ENCODE results near the gene PHF20. TPM values are rescaled to one million over a fixed set of nuclear protein-coding genes. Genes with fewer than 3 reads are reported as not detected.

Gene PHF20
- total RNA-seq, 1 donor from 2014 or later, result 26.6 TPM

DNA sequence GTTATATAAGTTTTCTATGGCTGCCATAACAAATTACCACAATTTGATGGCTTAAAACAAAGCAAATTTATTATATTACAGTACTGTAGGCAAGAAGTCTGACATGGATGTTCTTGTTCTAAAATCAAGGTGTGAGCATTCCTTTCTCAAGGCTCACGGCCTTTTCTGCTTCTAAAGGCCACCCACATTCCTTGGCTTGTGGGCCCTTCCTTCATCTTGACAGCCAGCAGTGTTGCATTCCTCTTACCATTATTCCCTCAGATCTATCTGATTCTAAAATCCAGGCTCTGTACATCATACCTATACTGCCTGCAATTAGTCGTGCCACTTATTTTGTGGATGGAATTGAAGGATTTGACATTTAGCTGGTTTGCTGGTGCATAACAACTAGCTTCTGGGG is 200.2 kb downstream of the PHF20 start:
- Histone ChIP-seq H3K27ac (ENCODE audit: low read depth, low read length) (no peak overlapping the region), H3K9ac (ENCODE audit: low read depth in 1 of 3, low read length in 3 of 3) (no peak overlapping the region), H3K27me3 (ENCODE audit: control insufficient read depth in 3 of 3, insufficient read depth in 3 of 3, low read length in 3 of 3) (peaks cover 0 to 3% (median 0%) of the 10 kb centered on the region in 3 donors), H3K4me3 (ENCODE audit: low read length in 3 of 3) (no peak overlapping the region), H3K36me3 (ENCODE audit: control insufficient read depth in 3 of 3, insufficient read depth in 3 of 3, low read length in 3 of 3) (no peaks in the 10 kb centered on the region), H3K9me3 (ENCODE audit: control insufficient read depth in 3 of 3, low read length in 3 of 3) (no peaks in the 10 kb centered on the region), H3K4me1 (ENCODE audit: control insufficient read depth in 3 of 3, insufficient read depth in 3 of 3, low read length in 3 of 3) (no peaks in the 10 kb centered on the region)

DNA sequence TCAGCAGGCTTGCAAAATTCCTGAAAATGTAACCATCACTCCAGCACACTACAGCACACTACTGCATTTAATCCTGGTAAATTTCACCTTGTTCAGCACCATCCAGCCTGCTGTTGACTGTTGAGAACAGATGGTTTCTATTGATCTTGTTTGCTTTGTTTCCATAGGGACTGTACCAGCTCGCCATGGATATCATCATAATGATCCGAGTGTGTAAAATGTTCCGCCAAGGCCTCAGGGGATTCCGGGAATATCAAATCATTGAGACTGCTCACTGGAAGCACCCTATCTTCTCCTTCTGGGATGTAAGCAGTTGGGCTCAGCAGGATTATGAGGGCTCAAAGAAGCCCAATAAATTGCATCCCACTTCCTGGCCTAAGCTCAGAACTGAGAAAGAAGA is 200.6 kb downstream of the PHF20 start:
- no peaks in the 10 kb centered on the region for H3K4me1 ChIP-seq (ENCODE audit: control insufficient read depth in 3 of 3, insufficient read depth in 3 of 3, low read length in 3 of 3)
- no peaks in the 10 kb centered on the region for H3K36me3 ChIP-seq (ENCODE audit: control insufficient read depth in 3 of 3, insufficient read depth in 3 of 3, low read length in 3 of 3)
- H3K9me3 ChIP-seq (ENCODE audit: control insufficient read depth in 3 of 3, low read length in 3 of 3), result no peaks in the 10 kb centered on the region
- peaks cover 0 to 3% (median 0%) of the 10 kb centered on the region in 3 donors for H3K27me3 ChIP-seq (ENCODE audit: control insufficient read depth in 3 of 3, insufficient read depth in 3 of 3, low read length in 3 of 3)
- no peak overlapping the region for H3K27ac ChIP-seq (ENCODE audit: low read depth, low read length)
- H3K4me3 ChIP-seq (ENCODE audit: low read length in 3 of 3), result no peak overlapping the region
- no peak overlapping the region for H3K9ac ChIP-seq (ENCODE audit: low read depth in 1 of 3, low read length in 3 of 3)

DNA sequence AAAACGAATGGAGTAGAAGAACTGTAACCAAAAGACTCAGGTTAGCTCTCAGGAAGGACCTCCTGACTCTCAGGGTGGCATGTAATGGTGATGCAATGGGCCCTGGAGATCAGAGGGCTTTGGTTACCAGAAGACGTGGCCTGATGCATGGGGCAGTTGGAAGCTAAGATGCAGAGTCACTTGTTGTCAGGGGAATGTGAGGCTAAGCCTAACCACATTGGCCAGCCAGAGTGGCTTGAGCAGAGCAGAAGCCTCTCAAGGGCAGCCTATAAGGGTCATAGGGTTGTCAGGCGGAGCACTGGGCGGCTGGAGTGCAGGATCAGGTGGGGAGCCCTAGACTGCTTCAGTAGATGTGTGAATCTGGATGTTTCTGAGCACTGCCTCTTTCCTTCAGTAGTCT is 202.4 kb downstream of the PHF20 start:
- no peak overlapping the region for H3K9ac ChIP-seq (ENCODE audit: low read depth in 1 of 3, low read length in 3 of 3)
- H3K9me3 ChIP-seq (ENCODE audit: control insufficient read depth in 3 of 3, low read length in 3 of 3), result no peaks in the 10 kb centered on the region
- no peaks in the 10 kb centered on the region for H3K36me3 ChIP-seq (ENCODE audit: control insufficient read depth in 3 of 3, insufficient read depth in 3 of 3, low read length in 3 of 3)
- peaks cover 0 to 3% (median 0%) of the 10 kb centered on the region in 3 donors for H3K27me3 ChIP-seq (ENCODE audit: control insufficient read depth in 3 of 3, insufficient read depth in 3 of 3, low read length in 3 of 3)
- H3K27ac ChIP-seq (ENCODE audit: low read depth, low read length), result no peak overlapping the region
- H3K4me1 ChIP-seq (ENCODE audit: control insufficient read depth in 3 of 3, insufficient read depth in 3 of 3, low read length in 3 of 3), result no peaks in the 10 kb centered on the region
- H3K4me3 ChIP-seq (ENCODE audit: low read length in 3 of 3), result no peak overlapping the region

DNA sequence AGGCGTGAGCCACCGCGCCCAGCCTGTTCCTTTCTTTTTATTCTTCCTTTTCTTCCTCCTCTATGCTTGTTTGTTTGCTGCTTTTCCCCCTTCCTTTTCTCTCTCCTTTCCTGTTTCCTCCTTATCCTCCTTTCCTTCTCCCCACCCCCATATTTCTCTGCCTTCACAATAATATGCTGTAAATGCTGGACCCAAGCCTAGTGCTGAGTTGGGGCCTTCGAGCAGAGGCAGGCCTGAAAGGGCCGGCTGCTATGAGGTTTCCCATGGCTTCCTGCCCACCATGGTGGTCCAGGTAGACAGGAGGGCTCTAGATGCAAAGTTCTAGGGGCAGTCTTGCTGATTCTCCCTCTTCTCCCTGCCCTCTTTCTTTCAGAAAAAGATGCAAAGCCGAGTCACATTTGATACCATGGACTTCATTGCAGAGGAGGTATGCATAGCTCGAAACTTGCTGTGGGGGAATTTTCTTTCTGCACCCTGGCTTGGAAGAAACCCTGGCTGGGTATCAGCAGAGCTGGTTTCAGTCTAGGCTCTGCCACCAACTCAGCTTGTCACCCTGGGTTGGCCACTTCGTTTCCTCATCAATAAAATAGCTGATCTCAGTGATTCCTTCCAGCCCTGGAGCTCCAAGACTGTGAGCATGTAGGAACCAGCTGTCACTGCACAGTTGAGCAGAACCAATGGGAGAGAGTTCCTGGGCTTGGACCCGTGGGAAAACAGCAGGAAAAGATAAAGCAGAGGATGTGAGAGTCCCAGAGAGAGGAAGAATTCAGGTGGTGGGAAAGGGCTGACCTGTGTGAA is 204.0 kb downstream of the PHF20 start:
- Histone ChIP-seq H3K27ac (ENCODE audit: low read depth, low read length) (no peak overlapping the region), H3K4me1 (ENCODE audit: control insufficient read depth in 3 of 3, insufficient read depth in 3 of 3, low read length in 3 of 3) (no peaks in the 10 kb centered on the region), H3K9ac (ENCODE audit: low read depth in 1 of 3, low read length in 3 of 3) (no peak overlapping the region), H3K36me3 (ENCODE audit: control insufficient read depth in 3 of 3, insufficient read depth in 3 of 3, low read length in 3 of 3) (no peaks in the 10 kb centered on the region), H3K4me3 (ENCODE audit: low read length in 3 of 3) (no peak overlapping the region), H3K9me3 (ENCODE audit: control insufficient read depth in 3 of 3, low read length in 3 of 3) (no peaks in the 10 kb centered on the region), H3K27me3 (ENCODE audit: control insufficient read depth in 3 of 3, insufficient read depth in 3 of 3, low read length in 3 of 3) (peaks cover 0 to 3% (median 0%) of the 10 kb centered on the region in 3 donors)

DNA sequence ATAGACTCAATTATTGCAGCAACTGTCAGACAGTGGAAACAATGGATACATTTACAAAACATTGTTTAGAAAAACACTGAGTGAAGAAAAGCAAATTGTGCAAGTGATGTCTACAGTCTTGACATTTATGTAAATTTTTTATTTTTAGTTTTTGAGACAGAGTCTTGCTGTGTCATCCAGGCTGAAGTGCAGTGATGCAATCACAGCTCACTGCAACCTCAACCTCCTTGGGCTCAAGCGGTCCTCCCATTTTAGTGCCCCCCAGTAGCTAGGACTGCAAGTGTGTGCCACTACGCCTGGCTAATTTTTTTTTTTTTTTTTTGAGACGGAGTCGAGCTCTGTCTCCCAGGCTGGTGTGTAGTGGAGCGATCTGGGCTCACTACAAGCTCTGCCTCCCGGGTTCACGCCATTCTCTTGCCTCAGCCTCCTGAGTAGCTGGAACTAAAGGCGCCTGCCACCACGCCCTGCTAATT is 206.3 kb downstream of the PHF20 start:
- Histone ChIP-seq H3K9me3 (ENCODE audit: control insufficient read depth in 3 of 3, low read length in 3 of 3) (no peaks in the 10 kb centered on the region), H3K27me3 (ENCODE audit: control insufficient read depth in 3 of 3, insufficient read depth in 3 of 3, low read length in 3 of 3) (peaks cover 0 to 3% (median 0%) of the 10 kb centered on the region in 3 donors), H3K4me1 (ENCODE audit: control insufficient read depth in 3 of 3, insufficient read depth in 3 of 3, low read length in 3 of 3) (no peaks in the 10 kb centered on the region), H3K4me3 (ENCODE audit: low read length in 3 of 3) (no peak overlapping the region), H3K27ac (ENCODE audit: low read depth, low read length) (no peak overlapping the region), H3K36me3 (ENCODE audit: control insufficient read depth in 3 of 3, insufficient read depth in 3 of 3, low read length in 3 of 3) (no peaks in the 10 kb centered on the region), H3K9ac (ENCODE audit: low read depth in 1 of 3, low read length in 3 of 3) (no peak overlapping the region)

DNA sequence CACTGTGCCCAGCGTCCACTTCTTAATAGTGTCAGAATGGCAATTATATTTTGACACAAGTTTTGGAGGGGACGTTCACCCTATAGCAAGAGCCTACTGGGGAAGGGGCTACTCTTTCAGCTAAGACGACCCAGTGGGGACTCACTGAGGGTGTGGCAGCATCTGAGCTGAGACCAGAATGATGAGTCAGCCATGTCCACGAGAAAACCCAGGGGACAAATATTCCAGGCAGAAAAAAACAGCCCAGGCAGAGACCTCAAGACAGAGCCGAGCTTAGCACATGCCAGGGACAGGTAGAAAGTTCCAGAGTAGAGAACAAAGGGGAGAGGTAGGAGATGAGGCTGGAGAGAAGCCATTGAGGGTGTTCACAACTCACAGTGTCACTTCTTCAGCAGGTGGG is 207.7 kb downstream of the PHF20 start:
- peaks cover 0 to 3% (median 0%) of the 10 kb centered on the region in 3 donors for H3K27me3 ChIP-seq (ENCODE audit: control insufficient read depth in 3 of 3, insufficient read depth in 3 of 3, low read length in 3 of 3)
- H3K4me1 ChIP-seq (ENCODE audit: control insufficient read depth in 3 of 3, insufficient read depth in 3 of 3, low read length in 3 of 3), result no peaks in the 10 kb centered on the region
- no peak overlapping the region for H3K27ac ChIP-seq (ENCODE audit: low read depth, low read length)
- no peak overlapping the region for H3K4me3 ChIP-seq (ENCODE audit: low read length in 3 of 3)
- H3K9me3 ChIP-seq (ENCODE audit: control insufficient read depth in 3 of 3, low read length in 3 of 3), result no peaks in the 10 kb centered on the region
- H3K36me3 ChIP-seq (ENCODE audit: control insufficient read depth in 3 of 3, insufficient read depth in 3 of 3, low read length in 3 of 3), result no peaks in the 10 kb centered on the region
- H3K9ac ChIP-seq (ENCODE audit: low read depth in 1 of 3, low read length in 3 of 3), result no peak overlapping the region

DNA sequence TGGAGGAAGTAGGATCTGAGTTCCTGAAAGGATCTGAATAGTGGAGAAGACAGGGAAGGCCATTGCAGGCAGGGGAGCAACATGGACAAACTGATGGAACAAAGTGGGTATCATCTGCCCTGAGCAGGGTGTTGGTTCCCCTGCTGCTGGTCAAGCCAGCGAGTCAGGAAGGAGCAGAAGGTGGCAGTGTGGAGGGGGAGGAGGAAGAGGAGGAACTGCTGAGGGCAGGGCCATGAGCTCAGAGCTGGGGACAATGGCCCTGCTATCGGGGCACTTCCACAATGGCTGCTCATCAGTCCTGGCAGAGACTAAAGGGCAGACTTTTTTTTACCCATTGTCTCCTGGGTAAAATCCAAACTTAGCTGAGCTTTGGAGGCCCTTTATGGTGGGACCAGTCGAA is 210.2 kb downstream of the PHF20 start:
- Histone ChIP-seq H3K27ac (ENCODE audit: low read depth, low read length) (no peak overlapping the region), H3K27me3 (ENCODE audit: control insufficient read depth in 3 of 3, insufficient read depth in 3 of 3, low read length in 3 of 3) (no peaks in the 10 kb centered on the region), H3K9me3 (ENCODE audit: control insufficient read depth in 3 of 3, low read length in 3 of 3) (no peaks in the 10 kb centered on the region), H3K9ac (ENCODE audit: low read depth in 1 of 3, low read length in 3 of 3) (no peak overlapping the region), H3K4me1 (ENCODE audit: control insufficient read depth in 3 of 3, insufficient read depth in 3 of 3, low read length in 3 of 3) (no peaks in the 10 kb centered on the region), H3K4me3 (ENCODE audit: low read length in 3 of 3) (no peak overlapping the region), H3K36me3 (ENCODE audit: control insufficient read depth in 3 of 3, insufficient read depth in 3 of 3, low read length in 3 of 3) (no peaks in the 10 kb centered on the region)

DNA sequence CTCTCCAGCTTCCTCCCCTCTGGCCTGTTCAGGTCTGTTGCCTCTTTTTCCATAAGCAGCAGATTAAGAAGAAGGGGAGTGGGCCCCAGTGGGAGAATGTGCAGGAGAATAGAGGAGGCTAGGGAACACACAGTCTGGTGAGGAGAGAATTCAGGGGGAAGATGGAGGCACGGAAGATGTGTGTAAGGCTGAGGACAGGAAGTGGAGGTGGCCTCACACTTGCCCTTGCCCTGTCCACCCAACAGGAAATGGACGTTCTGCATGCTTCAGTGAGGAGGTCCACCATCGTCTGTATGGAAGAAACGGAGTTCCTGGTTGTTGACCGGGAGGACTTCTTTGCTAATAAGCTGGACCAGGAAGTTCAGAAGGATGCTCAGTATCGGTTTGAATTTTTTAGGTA is 212.6 kb downstream of the PHF20 start:
- Histone ChIP-seq H3K9ac (ENCODE audit: low read depth in 1 of 3, low read length in 3 of 3) (no peak overlapping the region), H3K27me3 (ENCODE audit: control insufficient read depth in 3 of 3, insufficient read depth in 3 of 3, low read length in 3 of 3) (no peaks in the 10 kb centered on the region)

DNA sequence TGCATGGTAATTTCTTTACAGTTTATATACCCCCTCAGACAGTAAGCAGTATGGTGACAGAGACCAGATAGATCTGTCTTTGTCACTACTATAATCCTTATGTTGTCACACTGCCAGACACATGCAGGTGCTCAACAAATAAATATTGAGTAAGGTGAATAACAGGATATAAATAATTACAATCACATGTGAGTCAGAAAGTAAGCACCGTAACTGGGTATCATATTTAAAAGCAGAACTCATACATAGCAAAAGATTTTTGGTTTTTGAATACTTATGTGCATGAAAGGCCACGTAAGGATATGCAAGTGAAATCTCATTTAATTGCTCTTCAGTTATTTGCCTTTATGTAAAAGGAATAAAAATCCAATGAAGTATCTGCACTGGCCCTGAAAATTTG is 214.0 kb downstream of the PHF20 start:
- H3K9me3 ChIP-seq (ENCODE audit: control insufficient read depth in 3 of 3, low read length in 3 of 3), result no peaks in the 10 kb centered on the region
- no peaks in the 10 kb centered on the region for H3K27me3 ChIP-seq (ENCODE audit: control insufficient read depth in 3 of 3, insufficient read depth in 3 of 3, low read length in 3 of 3)
- H3K36me3 ChIP-seq (ENCODE audit: control insufficient read depth in 3 of 3, insufficient read depth in 3 of 3, low read length in 3 of 3), result no peaks in the 10 kb centered on the region
- H3K27ac ChIP-seq (ENCODE audit: low read depth, low read length), result no peak overlapping the region
- no peak overlapping the region for H3K4me3 ChIP-seq (ENCODE audit: low read length in 3 of 3)
- H3K9ac ChIP-seq (ENCODE audit: low read depth in 1 of 3, low read length in 3 of 3), result no peak overlapping the region
- H3K4me1 ChIP-seq (ENCODE audit: control insufficient read depth in 3 of 3, insufficient read depth in 3 of 3, low read length in 3 of 3), result no peaks in the 10 kb centered on the region

More for the DNA sequence above, 212.6 kb downstream of the PHF20 start:
- Histone ChIP-seq H3K4me1 (ENCODE audit: control insufficient read depth in 3 of 3, insufficient read depth in 3 of 3, low read length in 3 of 3) (no peaks in the 10 kb centered on the region), H3K27ac (ENCODE audit: low read depth, low read length) (no peak overlapping the region), H3K36me3 (ENCODE audit: control insufficient read depth in 3 of 3, insufficient read depth in 3 of 3, low read length in 3 of 3) (no peaks in the 10 kb centered on the region), H3K4me3 (ENCODE audit: low read length in 3 of 3) (no peak overlapping the region), H3K9me3 (ENCODE audit: control insufficient read depth in 3 of 3, low read length in 3 of 3) (no peaks in the 10 kb centered on the region)

DNA sequence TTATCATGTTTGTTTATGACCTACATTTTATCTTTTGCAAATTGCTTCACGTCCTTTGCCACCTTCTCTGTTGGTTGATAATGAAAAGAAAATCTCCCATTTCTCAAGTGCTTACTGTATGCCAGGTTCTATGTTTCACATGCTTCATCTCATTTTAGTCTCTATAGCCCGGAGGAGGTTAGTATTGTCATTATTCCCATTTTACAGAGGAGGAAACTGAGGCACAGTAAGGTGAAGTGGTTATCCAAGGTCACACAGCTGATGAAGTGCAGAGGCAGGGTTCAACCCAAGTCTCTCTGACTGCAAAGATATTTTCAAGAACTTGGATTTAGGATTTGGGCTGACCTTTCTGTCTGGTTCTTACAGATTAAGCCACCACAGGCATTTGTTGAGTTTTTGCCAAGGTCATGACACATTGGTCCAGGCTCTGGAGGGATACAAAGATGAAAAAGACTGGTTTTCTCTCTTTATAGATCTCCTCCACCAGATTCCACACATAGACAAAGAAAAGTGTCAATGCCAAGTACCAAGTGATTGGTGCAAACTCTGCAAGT is 217.2 kb downstream of the PHF20 start:
- Histone ChIP-seq H3K36me3 (ENCODE audit: control insufficient read depth in 3 of 3, insufficient read depth in 3 of 3, low read length in 3 of 3) (no peaks in the 10 kb centered on the region), H3K27me3 (ENCODE audit: control insufficient read depth in 3 of 3, insufficient read depth in 3 of 3, low read length in 3 of 3) (no peaks in the 10 kb centered on the region), H3K4me1 (ENCODE audit: control insufficient read depth in 3 of 3, insufficient read depth in 3 of 3, low read length in 3 of 3) (no peaks in the 10 kb centered on the region), H3K9me3 (ENCODE audit: control insufficient read depth in 3 of 3, low read length in 3 of 3) (no peaks in the 10 kb centered on the region), H3K27ac (ENCODE audit: low read depth, low read length) (no peak overlapping the region), H3K9ac (ENCODE audit: low read depth in 1 of 3, low read length in 3 of 3) (no peak overlapping the region), H3K4me3 (ENCODE audit: low read length in 3 of 3) (no peak overlapping the region)

Data from skeletal muscle tissue (tissue), 4 donors.